ENCODE data around the gene ZFAND3.

Gene ZFAND3, protein sequence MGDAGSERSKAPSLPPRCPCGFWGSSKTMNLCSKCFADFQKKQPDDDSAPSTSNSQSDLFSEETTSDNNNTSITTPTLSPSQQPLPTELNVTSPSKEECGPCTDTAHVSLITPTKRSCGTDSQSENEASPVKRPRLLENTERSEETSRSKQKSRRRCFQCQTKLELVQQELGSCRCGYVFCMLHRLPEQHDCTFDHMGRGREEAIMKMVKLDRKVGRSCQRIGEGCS

DNA sequence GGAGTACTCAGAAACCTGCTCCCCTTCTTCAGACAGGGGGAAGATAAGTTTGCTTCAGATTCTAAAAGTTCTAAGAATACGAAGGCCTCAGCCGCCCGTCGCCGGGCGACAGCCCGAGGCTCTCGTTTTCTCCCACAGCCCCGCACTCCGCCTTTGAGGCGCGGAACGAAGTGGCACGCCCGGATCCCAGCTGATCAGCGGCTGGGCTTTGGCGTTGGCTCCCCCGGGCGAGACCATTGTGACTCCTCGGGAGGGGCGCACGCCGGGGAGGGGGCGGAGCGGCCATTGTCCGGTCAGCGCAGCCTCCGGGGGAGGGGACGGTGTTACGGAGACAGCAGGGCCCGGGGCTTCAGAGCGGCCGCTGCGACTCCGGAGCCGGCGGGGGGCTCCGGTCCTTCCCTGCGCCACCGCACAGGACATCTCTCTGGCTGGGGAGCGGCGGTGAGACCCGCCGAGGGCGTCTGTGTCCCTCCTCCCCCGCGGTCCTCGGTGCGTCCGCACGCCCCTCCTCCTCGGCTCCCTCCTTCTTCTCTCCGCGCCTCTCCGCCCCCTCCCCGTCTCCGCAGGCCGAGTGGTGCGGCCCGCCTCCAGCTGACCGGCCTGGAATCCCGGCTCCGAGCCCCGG lies at the start of gene ZFAND3:
Gene ZFAND3, plus strand, starts transcription at position 551 of the 625 bp plus-strand sequence. CDS start 219 bp downstream, outside the sequence.
- DNase-seq = peak; percentile 44 to 100 (median 96)

DNA sequence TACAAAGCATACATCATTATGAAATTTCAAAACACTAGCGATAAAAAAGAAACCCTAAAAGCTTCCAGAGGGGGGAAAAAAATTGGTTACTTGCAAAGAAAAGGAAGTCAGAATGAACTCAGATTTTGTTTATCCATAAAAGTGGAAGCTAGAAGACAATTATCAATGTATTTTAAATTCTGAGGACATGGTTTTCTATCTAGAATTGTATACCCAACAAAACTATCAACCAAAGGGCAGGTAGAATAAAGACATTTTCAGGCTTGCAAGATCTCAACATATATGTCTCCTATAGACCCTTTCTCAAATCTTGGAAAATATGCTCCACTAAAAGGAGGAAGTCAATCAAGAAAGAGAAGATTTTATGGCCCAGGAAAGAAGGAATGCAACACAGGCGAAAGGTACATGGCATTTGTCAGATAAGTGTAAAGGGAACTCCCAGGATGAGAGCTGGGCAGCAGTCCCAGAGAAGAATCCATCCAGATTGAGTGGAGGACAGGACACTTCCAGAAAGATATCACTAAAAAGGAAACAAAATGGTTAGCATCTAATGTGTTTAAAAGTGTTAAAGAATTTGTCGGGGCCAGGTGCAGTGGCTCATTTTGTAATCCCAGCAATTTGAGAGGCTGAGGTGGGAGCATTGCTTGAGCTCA lies 45.4 kb upstream of the ZFAND3 start:
- no peak for DNase-seq

DNA sequence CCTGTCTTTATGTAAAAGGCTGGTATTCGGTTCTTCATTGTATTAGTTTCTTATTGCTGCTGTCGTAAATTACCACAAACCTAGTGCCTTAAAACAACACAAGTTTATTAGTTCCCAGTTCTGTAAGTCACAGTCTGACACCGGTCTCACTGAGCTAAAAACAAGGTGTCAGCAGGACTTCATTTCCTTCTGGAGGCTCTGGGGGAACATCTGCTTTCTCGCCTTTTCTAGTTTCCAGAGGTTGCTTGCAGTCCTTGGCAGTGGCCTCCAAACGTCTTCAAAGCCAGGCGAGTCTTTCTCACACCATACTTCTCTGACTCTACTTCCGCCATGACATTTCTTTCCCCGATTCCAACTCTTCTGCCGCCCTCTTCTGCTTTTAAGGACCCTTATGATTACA lies 43.0 kb upstream of the ZFAND3 start:
- DNase-seq = no peak

DNA sequence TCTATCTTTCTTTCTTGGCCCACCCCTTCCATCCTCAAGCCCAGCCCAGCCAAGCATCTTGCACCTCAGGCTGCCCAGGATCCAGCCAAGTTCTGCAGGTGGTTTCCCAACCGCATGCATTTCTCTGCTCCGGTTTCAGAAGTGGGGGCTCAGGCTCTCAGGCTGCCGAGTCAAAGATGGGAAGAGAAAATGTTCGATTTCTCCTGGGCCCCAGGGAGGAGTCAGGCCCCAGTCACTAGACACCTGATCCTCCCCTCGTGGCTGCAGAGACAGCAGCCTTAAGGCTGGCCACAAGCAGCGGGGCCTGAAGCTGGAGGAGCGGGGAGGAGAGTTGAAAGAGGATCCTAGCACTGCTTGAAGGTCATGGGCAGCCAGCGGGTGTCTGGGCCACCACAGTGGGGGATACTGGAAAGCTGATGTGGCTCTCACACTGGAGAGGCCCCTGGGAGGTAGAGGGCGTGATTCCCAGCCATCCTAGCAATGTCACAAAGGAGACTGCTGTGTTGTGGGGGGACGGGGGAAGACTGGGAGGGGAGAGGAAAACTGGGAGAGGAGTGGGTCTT lies 42.2 kb upstream of the ZFAND3 start:
- no peak for DNase-seq

DNA sequence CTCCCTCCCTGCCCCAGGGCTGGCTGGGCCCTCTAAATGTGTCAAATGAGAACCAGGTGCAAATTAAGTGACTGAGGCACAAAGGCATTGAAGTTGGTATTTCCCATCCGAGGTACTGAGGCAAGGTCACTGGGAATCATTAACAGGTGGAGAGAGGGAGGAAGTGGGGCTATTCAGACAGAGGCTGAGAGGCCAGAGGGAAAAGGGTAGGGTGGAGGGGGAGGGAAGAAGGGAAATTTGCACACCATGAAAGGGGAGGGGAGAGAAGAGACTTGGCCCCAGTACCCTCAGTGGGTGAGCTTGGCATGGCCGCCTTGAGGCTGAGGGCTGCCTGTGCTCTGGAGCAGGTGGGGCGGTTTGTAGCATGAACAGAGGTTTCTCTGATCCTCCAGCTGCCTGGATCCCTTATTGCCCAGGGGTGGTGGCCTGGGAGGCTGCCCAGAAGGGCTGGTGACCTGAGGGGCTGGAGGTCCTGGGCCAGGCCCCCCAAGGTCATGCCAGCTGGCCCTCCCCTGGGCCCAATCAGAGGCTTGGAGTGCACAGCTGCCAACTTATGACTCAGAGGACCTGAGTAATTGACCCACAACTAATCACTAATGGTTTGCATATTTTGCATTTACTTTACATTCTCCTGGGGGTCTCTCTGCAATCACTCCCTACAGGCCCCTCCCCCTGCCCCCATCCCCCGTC lies 40.3 kb upstream of the ZFAND3 start:
- DNase-seq = no peak

DNA sequence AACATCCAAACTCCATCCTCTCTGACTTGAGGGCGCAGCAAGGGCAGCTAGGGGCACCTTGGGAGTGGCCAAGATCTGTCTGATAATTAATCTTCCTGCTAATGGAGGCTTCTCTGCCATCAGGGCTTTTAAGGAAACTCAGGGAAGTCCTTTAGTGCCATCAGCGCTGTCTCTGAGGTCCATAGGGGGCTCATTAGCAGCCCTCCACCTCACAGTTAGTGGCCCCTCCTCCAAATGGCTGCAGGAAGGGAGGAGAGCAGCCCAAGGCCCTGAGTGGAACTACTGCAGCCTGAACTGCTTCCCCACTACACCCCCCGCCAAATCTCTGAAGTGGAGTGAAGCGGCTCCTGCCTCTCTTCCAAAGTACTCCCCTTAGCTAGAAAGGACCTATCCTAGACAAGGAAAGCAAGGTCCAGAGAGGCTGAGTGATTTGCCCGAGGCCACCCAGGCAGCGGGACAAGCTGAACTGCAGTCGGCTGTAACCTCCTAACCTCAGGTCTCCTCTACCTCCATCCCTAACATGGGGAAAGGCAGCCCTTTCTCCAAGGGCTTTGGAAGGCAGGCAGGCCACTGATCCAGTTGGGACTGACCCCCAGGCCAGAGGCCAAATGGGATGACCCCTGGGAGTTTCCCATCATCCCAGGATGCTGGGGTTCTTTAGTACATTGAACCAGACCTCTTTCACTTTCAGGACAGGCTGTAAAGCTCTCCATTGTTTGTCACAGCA lies 39.5 kb upstream of the ZFAND3 start:
- no peak for DNase-seq

DNA sequence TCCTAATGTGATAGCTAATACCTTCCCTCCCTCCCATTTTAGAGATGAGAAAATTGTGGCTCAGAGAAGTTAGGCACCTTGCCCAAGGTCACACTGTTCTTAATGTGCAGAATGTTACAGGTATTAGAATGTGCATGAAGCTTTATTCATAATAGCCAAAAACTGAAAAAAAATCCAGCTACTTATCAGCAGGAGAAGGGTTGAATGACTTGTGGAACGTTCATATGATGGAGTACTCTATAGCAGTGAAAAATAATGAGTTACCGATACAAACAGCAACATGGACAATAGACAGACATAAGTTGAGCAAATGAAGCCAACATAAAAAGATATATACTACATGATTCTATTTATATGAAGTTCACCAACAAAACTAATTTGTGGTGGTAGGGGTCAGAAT lies 37.7 kb upstream of the ZFAND3 start:
- DNase-seq = no peak

DNA sequence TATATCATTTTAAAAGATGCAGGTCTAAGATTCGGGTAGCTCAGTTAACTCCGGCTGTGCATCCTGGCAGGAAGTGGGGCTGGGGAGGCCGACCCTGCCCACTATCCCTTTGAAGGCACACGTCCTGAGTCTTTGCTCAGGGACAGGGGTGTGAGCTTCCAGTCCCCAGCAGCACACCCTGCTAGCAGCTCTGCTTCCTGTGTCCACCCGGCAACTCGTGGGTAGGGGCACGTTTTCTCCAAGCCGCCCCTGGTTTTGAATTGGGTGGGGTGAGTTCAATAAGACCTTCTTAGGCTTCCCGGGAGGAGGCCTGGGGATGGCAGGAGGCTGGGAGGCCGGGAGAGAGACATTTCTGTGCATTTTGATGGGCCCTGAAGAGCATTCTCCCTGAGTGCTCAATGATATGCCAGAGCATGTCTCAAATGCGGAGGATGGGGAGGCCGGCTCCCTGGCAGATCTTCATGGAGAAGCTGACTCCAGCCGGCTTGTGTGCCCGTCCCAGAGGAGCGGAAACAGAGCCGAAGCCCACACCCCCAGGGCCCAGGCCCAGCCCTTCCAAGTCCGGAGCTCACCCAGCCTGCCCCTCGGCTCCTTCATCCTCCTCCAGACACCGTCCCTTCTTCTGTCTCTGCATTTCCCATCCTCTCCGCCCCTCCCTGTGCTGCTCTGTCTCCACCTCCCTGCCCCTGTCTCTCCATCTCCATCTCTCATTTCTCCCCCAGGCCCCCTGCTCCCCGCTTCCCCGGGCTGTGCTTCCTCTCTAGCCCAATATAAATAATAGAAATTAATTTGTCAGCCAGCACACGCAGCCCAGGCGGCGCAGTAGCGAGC lies 36.3 kb upstream of the ZFAND3 start:
- peak in 38 of 56 donors; percentile 4 to 70 (median 34) for DNase-seq

DNA sequence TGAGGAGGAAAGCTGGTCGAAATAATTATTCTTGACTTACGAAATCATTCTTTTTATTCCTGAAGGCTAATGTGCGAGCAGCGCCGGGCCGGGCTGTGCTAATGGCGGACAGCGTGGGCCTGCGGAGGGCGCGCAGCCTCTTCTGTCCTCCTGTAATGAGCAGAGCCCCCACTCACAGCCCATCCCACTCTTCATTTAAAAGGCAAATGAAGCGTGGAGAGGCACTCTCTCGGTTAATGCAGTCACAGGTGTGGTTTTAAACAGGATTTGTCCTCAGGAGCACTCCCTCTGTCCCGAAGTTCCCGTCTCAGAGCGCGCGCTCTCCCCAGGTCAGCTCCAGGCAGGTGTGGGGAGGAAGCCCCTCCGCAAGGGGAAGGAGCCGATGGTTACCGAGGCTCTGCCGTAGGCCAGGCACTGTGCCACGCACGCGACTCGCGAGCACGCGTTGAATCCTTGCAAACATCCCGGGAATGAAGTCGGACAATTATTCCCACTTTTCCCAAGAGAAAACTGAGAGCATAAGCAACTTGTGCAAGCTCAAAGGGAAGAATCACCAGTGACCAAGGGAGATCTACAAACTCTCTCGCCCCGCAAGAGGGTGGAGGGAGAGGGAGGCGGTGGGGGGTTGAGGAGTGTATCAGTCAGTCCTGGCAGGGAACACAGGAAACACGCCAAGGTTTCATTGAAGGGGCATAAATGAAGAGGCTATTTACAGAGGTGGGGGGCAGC lies 35.5 kb upstream of the ZFAND3 start:
- DNase-seq = peak in 29 of 56 donors; percentile 6 to 70 (median 34)

DNA sequence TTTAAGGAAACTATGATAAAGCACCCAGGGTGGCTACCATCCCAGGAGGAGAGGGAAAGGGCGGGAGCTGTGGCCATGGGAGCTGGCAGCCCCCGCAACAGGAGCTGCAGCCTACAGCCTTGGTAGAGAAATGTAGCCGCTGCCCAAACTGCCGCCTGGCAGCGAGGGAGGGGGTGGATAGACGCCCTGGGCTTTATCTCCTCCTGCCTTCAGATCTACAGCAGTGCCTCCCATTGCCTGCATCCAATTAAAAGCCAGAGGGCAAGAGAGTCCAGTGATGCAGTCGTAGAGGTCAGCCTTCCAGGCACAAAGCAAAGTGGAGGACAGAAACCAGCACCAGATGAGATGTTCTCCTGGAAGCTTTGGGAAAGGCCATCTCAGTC lies 35.0 kb upstream of the ZFAND3 start:
- peak in 1 of 56 donors; percentile 16 for DNase-seq

DNA sequence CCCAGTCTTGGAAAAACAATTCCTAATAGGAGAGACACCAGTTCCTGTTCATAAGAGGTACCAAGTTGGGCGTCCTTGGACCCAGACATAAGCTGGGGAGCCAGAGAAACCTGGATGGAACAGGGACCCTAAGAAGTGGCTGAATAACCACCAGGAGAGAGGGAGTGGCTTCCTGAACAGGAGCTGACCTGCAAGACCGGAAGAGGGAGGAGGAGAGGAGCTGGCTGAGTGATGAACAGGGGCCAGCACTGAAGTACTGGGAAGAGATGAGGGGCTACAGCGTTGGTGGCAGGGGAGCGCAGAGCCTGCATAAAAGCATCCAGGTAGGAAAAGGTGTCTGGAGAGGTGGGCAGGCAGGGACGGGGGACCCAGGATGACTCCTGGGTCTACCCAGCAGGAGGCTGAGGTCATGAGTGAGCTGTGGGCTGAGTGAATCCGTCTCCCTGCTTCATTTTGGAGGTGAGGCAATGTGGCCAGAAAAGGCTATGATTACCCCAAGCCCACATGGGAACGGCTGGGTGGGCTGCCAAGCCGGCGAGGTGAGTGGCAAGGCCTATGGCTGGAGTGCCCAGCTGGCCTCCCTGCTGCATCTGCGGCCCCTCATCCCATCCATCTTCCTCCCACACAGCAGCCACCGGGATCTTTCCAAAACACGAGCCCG lies 34.4 kb upstream of the ZFAND3 start:
- no peak for DNase-seq

DNA sequence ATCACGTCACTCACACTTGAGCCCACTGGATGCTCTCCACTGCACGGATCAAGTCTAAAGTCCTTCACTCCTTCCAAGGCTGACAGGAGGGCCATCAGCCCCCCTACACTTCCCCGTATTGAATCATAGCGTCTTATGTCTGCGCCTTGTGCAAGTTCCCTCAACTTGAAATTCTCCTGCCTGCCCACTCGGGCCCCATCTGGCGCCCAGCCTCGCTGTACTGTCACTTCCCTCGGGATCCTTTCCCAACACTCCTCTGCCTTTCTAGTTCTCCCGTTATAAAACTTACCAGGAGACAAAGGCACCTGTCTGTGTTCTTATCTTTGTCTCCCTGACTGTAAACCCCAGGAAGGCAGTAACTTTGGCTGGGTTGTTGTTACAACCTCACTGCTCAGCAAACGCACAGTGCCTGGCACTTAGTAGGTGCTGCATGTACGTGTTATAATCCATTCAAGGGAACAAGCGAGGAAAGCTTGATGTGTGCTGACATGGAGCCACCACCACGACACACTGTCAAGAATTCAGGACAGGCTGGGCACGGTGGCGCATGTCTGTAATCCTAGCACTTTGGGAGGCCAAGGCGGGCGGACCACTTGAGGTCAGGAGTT lies 33.8 kb upstream of the ZFAND3 start:
- DNase-seq = no peak

DNA sequence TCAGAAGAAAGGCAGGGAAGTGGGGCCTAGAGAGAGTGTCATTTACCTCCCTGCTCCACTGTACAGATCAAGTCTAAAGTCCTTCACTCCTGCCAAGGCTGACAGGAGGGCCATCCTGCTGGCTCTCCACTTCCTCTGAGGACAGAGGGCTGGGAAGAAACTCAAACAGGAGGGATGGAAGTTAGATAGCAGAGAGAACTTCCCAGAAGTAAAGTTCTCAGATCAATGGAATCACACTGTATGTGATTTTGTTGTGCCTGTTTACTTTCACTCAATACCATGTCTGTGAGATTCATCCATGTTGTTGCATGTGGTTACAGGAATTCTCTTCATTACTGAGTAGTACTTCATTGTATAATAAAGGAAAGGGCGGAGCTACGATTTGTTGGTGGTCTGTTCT lies 32.3 kb upstream of the ZFAND3 start:
- DNase-seq = no peak

DNA sequence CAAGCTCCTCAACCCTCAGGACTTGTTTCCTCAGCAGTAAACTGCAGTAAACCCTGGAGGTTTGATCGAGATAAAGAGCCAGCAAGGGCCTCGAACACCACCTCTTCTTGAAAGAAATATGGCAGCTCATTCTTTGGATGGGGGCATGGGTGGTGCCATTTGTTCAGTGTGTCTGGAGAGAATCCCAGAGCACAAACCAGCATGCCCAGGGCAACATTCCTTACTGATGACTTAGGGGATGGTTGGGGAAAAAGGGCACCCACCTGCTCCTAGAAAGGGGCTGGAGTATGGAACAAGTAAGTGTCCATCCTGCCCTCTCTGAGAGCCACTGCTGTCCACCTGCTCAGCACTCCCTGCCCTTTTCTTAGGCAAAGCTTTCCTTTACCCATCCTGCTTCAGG lies 31.3 kb upstream of the ZFAND3 start:
- DNase-seq = no peak

DNA sequence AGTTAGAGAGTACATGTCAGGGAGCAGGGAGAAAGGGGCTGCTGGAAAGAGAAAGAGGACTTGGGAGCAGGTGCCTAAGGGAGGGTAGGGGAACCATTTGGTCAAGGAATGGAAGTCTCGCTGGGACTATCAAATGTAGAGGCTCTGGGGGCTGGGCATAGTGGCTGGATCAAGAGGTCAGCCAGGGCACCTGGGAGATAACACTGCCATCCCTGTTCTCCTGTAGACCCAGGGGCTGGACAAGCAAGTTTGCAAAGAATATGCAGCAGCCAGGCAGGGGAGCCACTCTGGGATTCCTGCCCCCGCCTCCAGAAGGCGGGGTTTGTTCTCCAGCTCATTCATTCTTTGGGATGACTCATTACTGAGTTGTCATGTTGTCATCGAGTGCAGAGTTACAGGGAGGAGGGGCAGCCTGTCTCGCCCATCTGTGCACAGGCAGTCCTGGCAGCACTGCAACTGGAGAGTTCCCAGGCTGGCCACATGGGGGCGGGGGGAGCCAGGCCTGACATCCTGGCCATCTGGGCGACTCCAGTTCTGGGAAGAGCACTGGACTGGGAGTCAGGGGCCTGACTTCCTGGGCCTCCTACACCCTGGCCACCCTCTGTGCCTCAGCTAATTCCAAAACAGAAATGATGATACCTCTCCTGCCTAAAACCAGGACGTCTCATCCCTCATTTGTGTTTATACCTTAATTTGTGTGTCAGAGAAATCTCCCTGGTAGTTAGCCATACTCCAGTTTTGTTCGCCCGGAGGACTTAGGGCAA lies 28.2 kb upstream of the ZFAND3 start:
- peak; percentile 23 to 95 (median 86) for DNase-seq

DNA sequence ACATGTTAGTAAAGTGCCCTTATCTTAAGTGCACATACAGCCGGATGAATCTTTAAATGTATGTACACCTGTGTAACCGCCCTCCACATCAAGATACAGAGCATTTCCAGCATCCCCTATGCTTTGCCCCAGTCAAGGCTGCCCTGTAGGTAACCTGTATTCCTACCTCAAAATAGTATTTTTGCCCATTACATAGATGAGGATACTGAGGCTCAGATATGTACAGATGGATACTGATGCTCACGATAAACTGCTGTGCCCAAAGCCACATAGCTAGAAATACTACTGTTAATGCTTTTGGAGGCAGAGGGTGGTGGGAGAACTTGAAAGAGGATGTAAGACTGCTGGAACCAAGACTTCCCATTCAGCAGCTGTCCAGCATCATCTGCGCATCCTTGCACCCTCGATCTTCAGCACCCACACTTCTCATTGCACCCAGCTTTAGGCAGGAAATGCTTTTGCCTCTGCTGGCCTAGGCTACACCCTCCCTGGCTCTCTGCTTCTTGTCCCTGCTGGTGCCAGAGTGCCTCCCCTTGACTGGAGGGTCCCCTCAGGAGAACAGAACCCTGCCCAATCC lies 27.0 kb upstream of the ZFAND3 start:
- DNase-seq = no peak

DNA sequence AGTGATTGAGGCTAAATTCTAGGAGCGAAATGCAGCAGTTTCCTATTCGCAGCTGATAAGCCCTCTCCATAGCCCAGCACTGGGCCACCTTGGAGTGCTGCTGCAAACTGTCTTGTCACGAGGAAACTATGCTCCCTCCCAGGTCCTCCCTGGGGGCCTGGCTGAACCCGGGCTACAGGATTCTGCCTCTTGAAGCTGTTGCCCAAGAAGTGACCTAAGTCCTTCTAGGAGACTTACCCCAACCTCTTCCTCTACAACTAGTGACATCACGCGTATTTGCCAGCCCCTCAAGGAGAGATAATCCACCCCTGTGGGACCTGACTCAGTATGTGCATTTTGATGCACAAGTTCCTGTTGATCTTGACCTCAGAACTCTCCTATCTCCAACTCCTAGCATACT lies 26.5 kb upstream of the ZFAND3 start:
- DNase-seq = no peak
